HEK293T (cell line): Measurements from ENCODE around the gene VAV2.

ENCODE experiments used
- CTCF ChIA-PET: fragments of 350-600 bp; formaldehyde crosslinking; extraction: SDS; loops from one replicate; lab custom pipeline; 2021; ENCODE audit warnings: antibody characterized with exemption, inconsistent platforms; lab: Yijun Ruan, JAX
- POLR2A ChIA-PET: fragments of 350-600 bp; formaldehyde crosslinking; extraction: SDS; loops from one replicate; lab custom pipeline; 2020; ENCODE audit warnings: antibody characterized with exemption, inconsistent platforms; lab: Yijun Ruan, JAX
- DNase-seq: peaks from one replicate; pipeline ENCODE4 v3.0.0; 2012; ENCODE audit warnings: mixed read lengths; ENCODE audit errors: extremely low spot score
- ARNT ChIP-seq: fragments of 450-650 bp; IDR thresholded peaks from 2 replicates; pipeline ENCODE4 v1.6.1; 2017; ENCODE audit warnings: mild to moderate bottlenecking
- BHLHE40 ChIP-seq: fragments of 450-650 bp; IDR thresholded peaks from 2 replicates; pipeline ENCODE4 v1.6.1; 2016; ENCODE audit warnings: mild to moderate bottlenecking, moderate library complexity, borderline replicate concordance
- CTBP1 ChIP-seq: fragments of 450-650 bp; IDR thresholded peaks from 2 replicates; pipeline ENCODE4 v1.6.1; 2016; ENCODE audit warnings: borderline replicate concordance
- ELF4 ChIP-seq: fragments of 450-650 bp; IDR thresholded peaks from 2 replicates; pipeline ENCODE4 v1.6.1; 2017; ENCODE audit warnings: antibody characterized with exemption
- FOXA1 ChIP-seq: fragments of 450-650 bp; IDR thresholded peaks from 2 replicates; pipeline ENCODE4 v1.6.1; 2016; ENCODE audit warnings: mild to moderate bottlenecking
- FOXK2 ChIP-seq: fragments of 450-650 bp; IDR thresholded peaks from 2 replicates; pipeline ENCODE4 v1.6.1; 2016; ENCODE audit warnings: mild to moderate bottlenecking
- FOXM1 ChIP-seq: fragments of 450-650 bp; IDR thresholded peaks from 2 replicates; pipeline ENCODE4 v1.6.1; 2017; ENCODE audit warnings: mild to moderate bottlenecking, borderline replicate concordance
- HDGF ChIP-seq: fragments of 450-650 bp; IDR thresholded peaks from 2 replicates; pipeline ENCODE4 v1.6.1; 2017; ENCODE audit warnings: antibody characterized with exemption, borderline replicate concordance
- L3MBTL2 ChIP-seq: fragments of 450-650 bp; conservative IDR thresholded peaks from 2 replicates; pipeline ENCODE4 v1.6.1; 2016; ENCODE audit warnings: mild to moderate bottlenecking
- LEF1 ChIP-seq: fragments of 450-650 bp; IDR thresholded peaks from 2 replicates; pipeline ENCODE4 v1.6.1; 2017; ENCODE audit warnings: mild to moderate bottlenecking, borderline replicate concordance
- NFRKB ChIP-seq: fragments of 450-650 bp; IDR thresholded peaks from 2 replicates; pipeline ENCODE4 v1.6.1; 2016; ENCODE audit warnings: mild to moderate bottlenecking, moderate library complexity
- SP1 ChIP-seq: fragments of 450-650 bp; IDR thresholded peaks from 2 replicates; pipeline ENCODE4 v1.6.1; 2017
- SUZ12 ChIP-seq: fragments of 450-650 bp; IDR thresholded peaks from 2 replicates; pipeline ENCODE4 v1.6.1; 2016; ENCODE audit warnings: mild to moderate bottlenecking
- TARDBP ChIP-seq: fragments of 450-650 bp; IDR thresholded peaks from 2 replicates; pipeline ENCODE4 v1.6.1; 2016
- ZNF384 ChIP-seq: fragments of 450-650 bp; IDR thresholded peaks from 2 replicates; pipeline ENCODE4 v1.6.1; 2016
- TF ChIP-seq, protein P1 (sequence below): fragments of 450-650 bp; IDR thresholded peaks from 2 replicates; pipeline ENCODE4 v1.6.1; 2016

Gene VAV2

DNA sequence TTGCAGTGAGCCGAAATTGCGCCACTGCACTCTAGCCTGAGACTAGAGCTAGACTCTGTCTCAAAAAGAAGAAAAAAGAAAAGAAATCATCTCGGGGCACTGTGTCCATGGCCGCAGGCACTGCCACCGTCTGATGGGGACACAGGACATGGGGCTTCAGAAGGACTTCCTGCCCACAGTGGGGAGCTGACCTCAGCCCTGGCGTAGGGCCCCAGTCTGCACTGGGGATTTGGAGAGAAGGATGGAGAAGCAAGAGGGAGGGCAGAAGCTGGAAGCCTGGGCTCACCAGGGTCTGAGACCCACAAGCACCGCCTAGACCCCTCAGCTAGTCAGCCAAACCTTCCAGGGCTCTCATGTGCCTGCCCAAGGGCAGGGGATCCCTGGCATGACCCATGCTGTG lies 249.9 kb downstream of the VAV2 start:
- POLR2A ChIA-PET, result interaction anchor here (1.5 kb wide), 1 partner anchor 10 kb away, joined by 5 read pairs; no protein-coding TSS in a partner anchor
- CTCF ChIA-PET, result interaction anchor here (0.9 to 1.5 kb wide), 5 partner anchors 11 to 251 kb away, joined by 3 to 9 read pairs (median 3); no protein-coding TSS in a partner anchor
- TF ChIP-seq FOXA1, result no peak
- TF ChIP-seq FOXM1, result no peak
- TF ChIP-seq FOXK2, result no peak
- no peak for DNase-seq

GRCh38 chr9:133741716-133742115 lies 250.4 kb downstream of the VAV2 start:
- no peak for DNase-seq
- TF ChIP-seq L3MBTL2, result no peak
- TF ChIP-seq BHLHE40, result no peak
- no peak for TF ChIP-seq TARDBP
- no peak for TF ChIP-seq ZNF384
- no peak for TF ChIP-seq SP1
- TF ChIP-seq CTBP1, result no peak
- TF ChIP-seq SUZ12, result no peak
- TF ChIP-seq FOXM1, result no peak
- no peak for TF ChIP-seq HDGF
- no peak for TF ChIP-seq ARNT
- TF ChIP-seq LEF1, result no peak
- TF ChIP-seq, protein P1, sequence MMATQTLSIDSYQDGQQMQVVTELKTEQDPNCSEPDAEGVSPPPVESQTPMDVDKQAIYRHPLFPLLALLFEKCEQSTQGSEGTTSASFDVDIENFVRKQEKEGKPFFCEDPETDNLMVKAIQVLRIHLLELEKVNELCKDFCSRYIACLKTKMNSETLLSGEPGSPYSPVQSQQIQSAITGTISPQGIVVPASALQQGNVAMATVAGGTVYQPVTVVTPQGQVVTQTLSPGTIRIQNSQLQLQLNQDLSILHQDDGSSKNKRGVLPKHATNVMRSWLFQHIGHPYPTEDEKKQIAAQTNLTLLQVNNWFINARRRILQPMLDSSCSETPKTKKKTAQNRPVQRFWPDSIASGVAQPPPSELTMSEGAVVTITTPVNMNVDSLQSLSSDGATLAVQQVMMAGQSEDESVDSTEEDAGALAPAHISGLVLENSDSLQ, result no peak
- TF ChIP-seq FOXA1, result no peak
- TF ChIP-seq NFRKB, result no peak
- no peak for TF ChIP-seq FOXK2
- CTCF ChIA-PET, result interaction anchor here (0.9 to 1.2 kb wide), 2 partner anchors 15 to 252 kb away, joined by 3 read pairs; no protein-coding TSS in a partner anchor
- POLR2A ChIA-PET, result no interaction called here

- ChIA-PET POLR2A (no interaction called here), CTCF (no interaction called here)
- TF ChIP-seq HDGF (no peak), FOXA1 (no peak), BHLHE40 (no peak), LEF1 (no peak), SP1 (no peak), CTBP1 (no peak), NFRKB (no peak), FOXM1 (no peak), SUZ12 (no peak), ZNF384 (no peak), ELF4 (no peak), TARDBP (no peak), L3MBTL2 (no peak), ARNT (no peak), FOXK2 (no peak)
- TF ChIP-seq, protein P1, result no peak
- DNase-seq, result no peak
These were observed 251.2 kb downstream of the VAV2 start for GRCh38 chr9:133740911-133741310.

DNA sequence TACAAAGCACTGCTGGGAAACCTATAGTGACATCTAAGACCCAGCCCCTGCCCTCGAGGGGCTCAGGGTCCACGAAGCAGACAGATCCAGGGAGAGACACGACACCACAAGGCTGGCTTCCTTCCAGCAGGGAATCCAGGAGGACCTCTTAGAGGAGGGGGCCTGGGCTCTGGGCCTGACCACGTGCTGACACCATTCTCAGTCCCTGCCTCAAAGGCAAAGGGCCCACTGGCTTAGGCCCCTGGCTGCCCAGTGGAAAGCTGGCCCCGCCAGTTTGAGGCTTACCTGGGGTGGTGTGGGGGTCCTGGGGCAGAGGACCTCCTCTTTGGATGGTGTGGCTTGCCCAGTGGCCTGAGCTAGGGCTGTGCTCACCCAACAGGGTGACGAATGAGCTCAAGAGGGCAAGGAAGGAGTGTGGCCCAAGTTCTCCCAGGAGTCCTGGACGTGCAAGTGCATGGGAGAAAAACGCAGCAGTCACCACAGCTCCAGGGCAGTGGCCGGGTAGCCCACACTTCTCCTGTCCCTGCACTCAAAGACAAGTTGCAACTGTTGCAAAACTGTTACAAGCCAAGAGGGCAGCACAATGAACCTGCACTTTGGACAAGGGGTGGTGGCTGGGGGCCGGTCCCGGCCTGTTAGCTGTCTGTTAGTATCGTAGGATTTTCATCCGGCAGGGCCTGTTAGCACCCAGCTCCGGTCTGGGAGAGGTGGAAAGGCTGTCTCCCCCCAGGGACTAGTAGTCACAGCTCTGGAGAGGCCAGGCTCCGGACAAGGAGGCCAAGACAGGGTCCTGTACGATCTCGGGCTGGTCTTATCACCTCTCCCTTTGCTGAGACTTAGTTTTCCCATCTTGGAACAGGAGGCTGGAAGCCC lies 252.5 kb downstream of the VAV2 start:
- ChIA-PET POLR2A (no interaction called here), CTCF (interaction anchor here (0.5 kb wide), 1 partner anchor 218 kb away, joined by 3 read pairs; no protein-coding TSS in a partner anchor)
- DNase-seq, result no peak
- TF ChIP-seq L3MBTL2 (no peak), CTBP1 (no peak)

- no peak for DNase-seq
- TF ChIP-seq ELF4 (no peak), ZNF384 (no peak), FOXK2 (no peak), ARNT (no peak), SUZ12 (no peak), HDGF (no peak), CTBP1 (no peak), SP1 (no peak)
- TF ChIP-seq, protein P1, result no peak
- CTCF ChIA-PET, result interaction anchor here (0.5 to 0.6 kb wide), 2 partner anchors 8 to 217 kb away, joined by 3 read pairs; no protein-coding TSS in a partner anchor
- POLR2A ChIA-PET, result no interaction called here
These were observed 253.4 kb downstream of the VAV2 start for GRCh38 chr9:133738640-133739225.
